Hematopoietic multipotent progenitor cell (in vitro differentiated cells): ENCODE data around the gene FKBP1A. TPM values are rescaled to one million over a fixed set of nuclear protein-coding genes. Genes with fewer than 3 reads are reported as not detected.

ENCODE experiments used
- DNase-seq, 3 donors: peaks; one replicate each; pipeline ENCODE4 v3.0.0-alpha.2; 2011 to 2015; ENCODE audit warnings: low read depth in 2 of 3, low spot score in 2 of 3
- total RNA-seq: library from RNA; depleted of rRNA; stranded (reverse); fragments of >200 nt; gene quantifications from one replicate; pipeline ENCODE4 v1.2.3, GENCODE V29; 2012

The FKBP1A gene
- total RNA-seq = 107 TPM

DNA sequence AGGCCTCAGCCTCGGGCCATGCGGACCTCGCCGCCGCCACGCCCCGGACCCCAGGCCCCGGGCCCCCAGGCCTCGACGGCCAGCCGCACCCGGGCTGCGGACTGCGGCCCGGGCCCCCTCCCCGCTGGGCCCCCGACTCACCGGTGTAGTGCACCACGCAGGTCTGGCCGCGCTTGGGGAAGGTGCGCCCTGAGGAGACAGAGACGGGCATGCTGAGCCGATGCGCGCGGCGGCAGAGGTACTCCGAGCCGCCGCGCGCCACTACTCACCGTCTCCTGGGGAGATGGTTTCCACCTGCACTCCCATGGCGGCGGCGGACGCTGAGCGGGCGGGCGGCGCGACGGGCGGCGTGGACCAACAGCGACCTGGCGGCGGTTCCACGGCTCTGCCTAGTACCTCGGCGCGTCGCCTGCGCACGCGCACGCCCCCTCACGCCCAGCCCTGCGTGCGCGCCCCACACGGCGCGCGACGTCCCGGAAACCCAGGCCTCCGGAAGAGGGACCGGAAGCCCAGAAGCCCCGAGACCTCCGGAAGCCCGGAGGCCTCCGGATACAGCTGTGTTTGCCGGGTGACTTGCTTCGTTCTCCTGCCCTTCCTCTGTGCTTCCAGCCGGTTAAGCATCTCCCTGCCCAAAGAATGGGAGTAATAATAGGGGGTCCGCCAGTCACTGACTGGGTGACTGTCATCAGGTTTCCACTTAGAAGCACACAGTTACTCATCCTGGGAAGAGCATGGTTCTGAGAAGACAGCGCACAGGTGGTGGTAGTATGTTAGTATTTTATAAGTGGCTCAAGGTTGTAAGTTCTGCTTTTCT lies at the start of gene FKBP1A:
Gene FKBP1A (minus strand): TSS at position 362 of the 814 bp plus-strand sequence. CDS start 56 bp downstream, at position 306.
- peak; percentile 95 to 96 (median 95) for DNase-seq

DNA sequence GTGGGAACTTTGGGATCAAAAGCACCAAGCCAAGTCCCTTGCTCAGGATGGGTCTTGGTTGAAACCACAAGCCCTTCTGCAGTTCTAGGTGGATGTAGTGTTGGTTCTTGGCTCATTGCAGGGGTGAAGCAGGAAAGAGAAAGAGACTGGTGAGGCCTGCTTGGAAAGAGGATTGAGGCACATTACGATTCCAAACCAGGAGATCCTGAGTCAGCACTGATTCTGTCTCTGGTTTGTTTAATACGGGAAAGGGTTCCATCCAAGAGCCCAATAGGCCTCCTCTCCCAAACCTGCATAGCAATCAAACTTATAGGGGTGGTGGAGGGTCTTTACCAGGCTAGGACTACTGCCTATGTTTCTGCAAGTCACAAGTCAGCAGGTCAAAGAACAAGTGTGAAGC lies 49.5 kb upstream of the FKBP1A start:
- DNase-seq = no peak

DNA sequence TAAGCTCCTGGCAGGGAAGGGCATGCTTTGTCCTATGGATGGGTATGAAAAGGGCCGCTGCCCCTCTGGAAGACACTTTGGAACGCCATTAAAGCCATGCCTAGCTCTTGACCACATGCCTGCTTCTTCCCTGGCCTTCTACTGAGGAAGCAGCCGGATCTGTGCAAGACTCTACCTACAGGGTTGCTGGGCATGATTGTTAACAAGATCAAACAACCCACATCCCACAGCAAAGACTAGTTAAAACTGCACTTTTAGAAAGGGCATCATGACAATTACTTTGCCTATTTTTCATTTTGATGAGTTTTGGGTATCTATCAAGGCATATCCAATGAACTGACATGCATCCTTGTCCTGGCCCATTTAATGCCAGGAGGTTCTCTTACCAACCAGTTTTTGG lies 48.3 kb upstream of the FKBP1A start:
- no peak for DNase-seq

DNA sequence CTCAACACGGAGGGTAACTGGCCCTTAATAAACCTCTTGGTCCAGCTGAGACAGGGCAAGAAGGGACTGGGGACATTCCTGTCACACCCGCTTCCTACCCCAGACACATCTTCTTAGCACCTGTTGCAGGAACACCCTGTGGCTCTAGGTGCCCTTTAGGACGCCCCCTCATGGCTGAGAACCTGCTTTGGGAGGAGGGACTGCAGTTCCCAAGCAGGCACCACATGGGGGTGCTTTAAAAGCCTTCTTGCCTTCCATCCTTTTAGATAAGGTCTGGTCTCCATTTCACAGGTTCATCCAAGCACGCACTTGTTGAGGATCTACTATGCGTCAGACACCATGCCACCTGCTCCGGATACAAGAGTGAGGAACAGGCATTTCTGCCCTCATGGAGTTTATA lies 47.2 kb upstream of the FKBP1A start:
- peak in 2 of 3 donors; percentile 41 to 58 for DNase-seq

DNA sequence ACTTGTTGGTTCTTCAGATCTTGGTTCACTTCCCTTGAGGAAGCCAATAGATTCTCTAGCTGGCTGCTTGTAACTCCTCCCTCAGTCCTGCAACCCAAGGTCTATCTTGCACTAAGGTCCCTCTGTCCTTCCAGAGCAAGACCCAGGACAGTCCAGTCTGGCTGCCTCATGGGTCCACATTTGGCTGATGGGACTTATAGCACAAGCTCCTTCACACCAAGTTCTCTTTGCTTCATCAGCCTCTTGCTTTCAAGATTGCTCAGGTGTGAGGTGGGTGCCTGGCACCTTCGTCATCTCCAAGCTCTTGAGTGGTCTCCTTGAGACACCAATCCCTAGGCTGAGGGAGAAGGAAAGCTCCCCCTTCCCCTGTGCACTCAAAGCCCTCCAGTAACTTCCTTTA lies 45.5 kb upstream of the FKBP1A start:
- no peak for DNase-seq

DNA sequence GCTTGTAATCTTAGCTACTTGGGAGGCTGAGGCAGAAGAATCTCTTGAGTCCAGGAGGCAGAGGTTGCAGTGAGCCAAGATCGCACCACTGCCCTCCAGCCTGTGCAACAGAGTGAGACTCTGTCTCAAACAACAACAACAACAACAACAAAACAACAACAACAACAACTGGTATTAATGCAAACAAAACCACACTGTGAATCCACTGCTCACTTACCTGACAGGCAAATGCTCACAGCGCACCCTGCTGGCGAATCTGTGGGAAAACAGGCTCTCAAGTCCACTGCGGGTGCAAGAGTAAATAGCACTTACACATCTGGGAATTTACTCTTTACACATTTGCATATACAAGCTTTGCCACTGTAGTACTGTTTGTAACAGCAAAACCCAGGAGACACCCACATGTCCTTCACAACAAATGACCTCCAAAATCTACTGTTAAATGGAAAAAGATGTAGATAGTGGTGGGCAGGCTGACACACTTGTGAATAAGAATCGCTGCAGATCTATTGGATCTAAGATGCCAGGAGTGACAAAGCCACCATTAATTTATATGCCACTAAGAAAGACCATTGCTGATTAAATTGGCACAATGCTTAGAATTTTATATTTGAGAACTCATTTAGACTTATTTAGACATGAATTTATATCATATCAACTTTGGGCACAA lies 44.5 kb upstream of the FKBP1A start:
- DNase-seq = peak; percentile 64 to 87 (median 80)

DNA sequence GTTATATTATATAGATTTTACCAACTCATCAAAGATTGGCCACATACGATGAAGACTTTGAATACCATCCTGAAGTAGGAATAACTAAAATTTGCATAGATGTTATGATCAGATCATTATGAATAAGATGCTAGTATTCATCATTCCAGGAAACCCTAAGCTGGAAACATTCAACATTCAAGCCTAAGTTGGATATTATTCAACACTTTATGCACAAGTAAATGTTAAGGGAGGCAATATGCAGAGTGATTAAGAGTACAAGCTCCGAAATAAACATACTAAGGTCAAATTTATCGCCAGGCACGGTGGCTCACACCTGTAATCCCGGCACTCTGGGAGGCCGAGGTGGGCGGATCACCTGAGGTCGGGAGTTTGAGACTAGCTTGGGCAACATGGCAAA lies 43.4 kb upstream of the FKBP1A start:
- DNase-seq = no peak

DNA sequence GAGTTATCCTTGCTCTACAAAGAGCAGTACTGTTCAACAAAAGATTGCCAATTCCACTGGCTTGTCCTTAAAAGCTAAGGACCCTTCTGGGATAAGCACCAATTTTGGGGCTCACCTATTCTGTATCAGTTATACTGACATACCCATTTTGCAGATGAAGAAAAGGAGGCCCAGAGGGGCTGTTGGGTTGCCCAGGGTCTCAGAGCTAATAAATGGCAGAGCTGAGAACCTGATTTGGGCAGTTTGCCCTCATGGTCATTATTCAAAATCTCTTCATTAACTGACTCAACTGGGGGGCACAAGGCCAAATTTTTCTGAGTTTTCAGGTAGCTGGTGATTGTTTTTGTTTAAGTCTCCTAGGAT lies 42.5 kb upstream of the FKBP1A start:
- no peak for DNase-seq

DNA sequence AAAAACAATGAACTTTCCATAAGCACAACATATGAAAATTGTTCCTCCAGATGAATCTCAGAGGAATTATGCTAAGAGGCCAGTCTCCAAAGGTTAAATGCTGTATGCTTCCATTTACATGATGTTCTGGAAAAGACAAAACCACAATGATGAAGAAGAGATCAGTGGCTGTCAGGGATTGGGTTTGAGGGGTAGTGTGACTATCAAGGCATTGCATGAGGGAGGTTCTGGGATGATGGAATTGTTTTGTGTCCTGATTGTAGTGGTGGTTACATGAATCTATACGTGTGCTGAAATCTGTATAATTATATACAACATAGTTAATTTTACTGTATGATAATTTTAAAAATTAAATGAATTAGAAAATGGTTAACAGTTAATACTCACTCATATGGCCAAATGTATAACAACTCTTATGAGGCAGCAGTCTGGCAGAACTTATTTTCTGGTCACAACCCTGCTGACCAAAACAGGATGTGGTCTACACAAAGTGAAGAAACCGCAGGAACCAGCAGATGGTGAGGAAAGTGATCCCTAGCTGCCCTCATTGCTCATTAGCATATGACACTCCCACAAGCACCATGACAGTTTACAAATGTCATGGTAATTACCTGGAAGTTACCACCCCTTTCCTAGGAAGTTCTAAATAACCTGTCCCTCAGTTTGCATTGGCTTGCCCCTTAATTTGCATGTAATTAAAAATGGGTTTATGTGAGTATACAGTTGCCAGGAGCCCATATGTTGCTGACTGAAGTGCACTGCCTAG lies 41.9 kb upstream of the FKBP1A start:
- peak in 2 of 3 donors; percentile 90 to 95 for DNase-seq

DNA sequence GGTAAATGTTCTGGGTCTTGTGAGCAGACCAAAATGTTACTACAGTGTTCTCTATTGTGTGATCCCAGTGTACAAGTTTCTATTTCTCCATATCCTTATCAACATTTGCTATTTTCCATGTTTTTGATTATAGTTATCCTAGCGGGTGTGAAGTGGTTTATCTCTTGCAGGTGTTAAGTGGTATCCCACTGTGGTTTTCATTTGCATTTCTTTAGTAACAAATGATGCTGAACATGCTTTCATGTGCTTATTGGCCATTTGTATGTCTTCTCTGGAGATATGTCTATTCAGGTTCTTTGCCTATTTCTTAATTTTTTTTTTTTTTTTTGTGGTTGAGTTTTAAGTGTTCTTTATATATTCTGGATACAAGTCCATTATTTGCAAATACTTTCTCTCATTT lies 38.3 kb upstream of the FKBP1A start:
- DNase-seq = no peak

DNA sequence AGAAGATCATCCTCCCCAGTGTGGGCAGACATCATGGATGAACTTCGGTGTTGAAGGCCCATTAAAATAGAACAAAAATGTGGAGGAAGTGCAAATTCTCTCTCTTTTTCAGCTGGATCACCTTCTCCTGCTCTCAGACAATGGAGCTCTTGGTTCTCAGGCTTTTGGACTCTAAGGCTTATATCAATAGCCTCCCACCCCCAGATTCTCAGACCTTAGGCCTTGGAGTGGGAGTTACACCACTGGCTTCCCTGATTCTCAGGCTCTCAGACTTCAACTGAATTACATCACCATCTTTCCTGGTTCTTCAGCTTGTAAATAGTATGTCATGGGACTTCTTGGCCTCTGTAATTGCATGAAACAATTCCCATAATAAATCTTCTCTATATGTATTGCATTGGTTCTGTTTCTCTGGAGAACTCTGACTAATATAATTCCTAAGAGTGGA lies 37.2 kb upstream of the FKBP1A start:
- no peak for DNase-seq

DNA sequence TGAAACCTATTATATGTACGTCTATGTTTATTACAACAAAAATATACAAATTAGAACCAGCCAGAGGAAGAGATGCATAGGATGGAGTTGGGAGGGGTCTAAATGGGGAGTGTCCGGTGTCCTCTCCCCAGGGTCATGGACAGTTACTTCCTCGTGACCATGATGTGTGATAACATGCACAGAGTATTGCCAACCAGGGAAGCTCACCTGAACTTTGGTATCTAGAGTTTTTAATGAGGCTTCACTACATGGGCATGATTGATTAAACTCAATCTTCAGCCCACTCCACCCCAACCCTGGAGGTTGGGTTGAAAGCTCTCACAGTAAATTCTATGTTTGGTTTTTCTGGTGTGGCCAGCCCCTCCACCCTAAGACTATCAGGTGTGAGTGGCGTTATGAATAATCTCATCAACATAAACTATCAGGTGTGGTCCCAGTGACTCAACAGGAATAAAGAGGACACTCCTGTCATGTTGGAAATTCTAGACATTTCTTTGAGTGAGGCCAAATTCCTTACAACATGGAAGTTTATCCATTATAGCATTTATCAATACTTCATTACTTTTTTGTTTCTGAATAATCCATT lies 36.4 kb upstream of the FKBP1A start:
- no peak for DNase-seq

DNA sequence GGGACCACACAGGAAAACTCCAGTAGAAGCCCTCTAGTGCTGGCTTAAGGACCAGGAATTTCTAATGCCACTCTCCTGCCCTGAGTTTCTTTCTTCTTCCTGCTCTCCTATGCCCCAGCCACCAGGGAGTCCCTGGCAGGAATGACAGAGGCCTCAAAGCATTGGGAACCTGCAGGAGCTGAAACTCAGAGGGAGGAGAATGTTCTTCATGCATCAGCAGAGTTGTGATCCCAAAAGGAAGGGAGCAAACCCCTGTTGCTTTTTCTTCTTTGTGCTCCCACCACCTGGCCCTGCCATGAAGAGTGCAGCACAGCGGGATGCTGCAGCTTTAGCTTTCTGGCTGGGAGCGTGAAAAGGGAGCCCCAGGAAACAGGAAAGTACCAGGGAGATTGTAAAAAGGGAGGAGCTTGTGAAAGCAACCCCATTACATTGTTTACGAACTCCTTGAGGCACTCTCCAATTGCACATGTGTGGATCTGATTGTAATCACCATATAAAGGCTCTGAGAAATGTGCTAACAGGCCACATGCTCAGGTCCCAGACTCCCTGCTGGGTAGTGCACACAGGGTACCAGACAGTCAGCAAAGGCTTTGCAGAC lies 34.7 kb upstream of the FKBP1A start:
- no peak for DNase-seq

DNA sequence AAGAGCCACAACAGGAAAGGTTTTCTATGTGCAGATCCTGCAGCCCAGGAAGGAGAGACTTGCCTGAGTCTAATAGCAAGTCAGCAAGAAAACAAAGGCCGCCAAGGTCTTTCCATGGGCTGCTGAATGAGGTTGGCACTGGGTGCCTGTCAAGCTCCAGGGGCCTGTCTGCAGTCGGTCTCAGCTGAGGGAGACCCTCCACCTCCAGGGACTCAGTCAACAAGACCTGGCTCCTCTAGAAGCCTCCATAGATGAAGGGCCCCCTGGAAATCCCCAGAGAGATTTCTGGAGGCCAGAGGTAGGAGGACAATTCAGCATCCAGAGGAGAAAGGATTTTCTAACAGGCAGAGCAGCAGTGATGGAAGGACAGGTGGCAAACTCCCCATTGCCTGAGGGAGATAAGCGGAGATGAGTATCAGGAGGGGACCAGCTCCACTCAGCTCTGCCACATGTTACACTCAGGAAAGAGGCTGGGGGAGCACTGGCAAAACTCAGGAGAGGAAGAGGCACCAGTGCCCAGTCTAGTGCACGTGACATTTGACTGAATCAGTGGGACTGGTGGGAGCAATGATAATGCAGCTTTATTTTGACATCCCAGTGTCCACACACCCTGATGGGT lies 33.5 kb upstream of the FKBP1A start:
- no peak for DNase-seq

DNA sequence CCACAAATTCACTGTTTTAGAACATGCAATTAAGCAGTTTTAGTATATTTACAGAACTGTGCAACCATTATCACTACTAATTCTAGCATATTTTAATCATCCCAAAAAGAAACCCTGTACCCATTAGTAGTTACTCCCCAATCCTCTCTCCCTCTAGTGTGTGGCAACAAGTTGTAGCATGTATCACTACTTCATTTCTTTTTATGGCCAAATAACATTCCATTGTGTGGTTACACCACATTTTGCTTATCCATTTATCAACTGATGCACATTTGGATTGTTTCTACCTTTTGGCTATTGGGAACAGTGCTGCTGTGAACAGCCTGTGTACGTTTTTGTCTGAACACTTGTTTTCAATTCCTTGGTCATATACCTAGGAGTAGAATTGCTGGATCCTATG lies 31.5 kb upstream of the FKBP1A start:
- DNase-seq = no peak

DNA sequence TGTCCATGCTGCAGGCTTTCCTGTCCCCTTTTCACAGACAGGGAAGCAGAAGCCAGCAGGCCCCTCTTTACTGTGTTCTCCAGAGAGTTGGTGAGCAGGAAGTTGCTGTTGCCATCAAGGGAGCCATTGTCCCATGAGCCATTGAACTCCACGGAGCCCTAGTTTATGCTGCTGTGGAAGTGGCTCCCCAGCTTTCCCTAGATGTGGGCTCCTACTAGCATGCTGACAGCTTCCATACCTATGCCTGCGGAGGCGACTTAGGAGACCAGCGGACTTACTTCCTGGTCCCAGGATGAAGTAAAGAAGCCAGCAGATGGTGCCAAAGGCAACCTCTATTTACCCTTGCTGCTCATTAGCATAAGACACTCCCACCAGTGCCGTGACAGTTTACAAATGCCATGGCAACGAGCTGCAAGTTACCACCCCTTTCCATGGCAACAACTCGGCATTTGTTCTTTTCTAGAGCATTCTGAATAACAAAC lies 30.8 kb upstream of the FKBP1A start:
- peak in 2 of 3 donors; percentile 39 to 49 for DNase-seq

DNA sequence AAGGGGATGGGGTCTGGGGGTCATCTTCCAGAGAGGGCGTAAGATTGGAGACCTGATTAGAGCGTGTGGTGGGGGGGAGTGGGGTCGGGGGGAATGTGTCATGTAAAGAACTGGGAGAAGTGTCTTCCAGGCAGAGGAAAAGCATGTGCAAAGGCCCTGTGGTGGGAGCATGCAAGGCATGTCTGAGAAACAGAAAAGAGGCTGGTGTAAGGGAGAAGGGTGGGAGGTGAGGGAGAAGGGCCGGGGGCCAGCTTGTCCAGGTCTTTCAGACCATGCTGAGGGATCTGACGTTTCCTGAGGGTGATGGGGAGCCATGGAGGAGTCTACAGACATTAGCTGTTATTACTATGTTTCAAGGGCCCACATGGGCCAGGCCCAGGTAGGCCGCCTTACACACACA lies 30.4 kb upstream of the FKBP1A start:
- no peak for DNase-seq

DNA sequence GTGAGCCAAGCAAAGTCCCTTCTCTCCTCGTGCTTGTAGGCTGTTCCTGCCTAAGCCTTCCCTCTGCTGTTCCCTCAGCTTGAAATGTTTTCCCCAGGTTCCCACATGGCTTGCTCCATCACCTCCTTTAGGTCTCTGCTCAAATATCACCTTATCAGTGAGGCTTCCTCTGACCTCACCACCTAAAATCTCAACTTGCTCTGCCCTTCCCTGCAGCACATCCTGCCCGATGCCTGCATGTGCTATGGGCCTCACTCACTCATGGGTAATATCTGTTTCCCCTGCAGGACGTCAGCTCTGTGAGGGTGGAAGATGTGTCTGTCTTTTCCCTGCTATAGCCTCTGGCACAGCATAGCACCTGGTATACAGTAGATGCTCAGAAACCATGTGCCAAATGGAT lies 29.9 kb upstream of the FKBP1A start:
- no peak for DNase-seq

DNA sequence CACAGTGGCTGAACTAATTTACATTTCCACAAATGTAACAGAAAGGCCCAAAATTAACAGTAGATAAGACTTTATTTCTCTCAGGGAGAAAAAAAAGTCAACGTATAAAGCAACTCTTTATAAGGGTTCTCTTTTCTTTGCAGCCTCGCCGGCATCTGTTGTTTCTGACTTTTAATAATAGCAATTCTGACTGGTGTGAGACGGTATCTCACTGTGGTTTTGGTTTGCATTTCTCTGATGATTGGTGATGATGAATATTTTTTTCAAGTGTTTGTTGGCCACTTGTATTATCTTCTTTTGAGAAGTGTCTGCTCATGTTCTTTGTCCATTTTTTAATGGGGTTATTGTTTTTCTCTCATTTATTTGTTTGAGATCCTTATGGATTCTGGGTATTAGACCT lies 27.2 kb upstream of the FKBP1A start:
- DNase-seq = no peak

DNA sequence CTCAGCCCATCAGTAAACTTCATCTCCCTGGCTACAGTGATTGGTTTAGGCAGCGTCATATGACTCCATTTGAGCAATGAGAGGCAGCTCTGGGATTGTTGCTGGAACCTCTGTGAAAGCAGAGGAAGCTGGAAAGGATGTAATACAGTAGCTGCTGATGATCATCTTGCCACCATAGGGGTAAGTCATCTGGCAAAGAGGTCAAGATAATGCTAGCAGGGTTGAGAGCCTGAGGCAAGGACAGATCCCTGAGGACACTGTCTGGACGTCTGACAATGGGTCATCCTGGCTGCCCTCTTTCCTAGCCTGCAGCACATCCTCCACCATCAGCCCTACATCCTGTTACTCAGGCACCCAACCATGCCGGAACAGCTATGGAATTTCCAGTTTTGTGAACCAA lies 25.5 kb upstream of the FKBP1A start:
- no peak for DNase-seq
